Occipital lobe (tissue), 2 donors: ENCODE results near the gene IRAK1. TPM values are rescaled to one million over a fixed set of nuclear protein-coding genes. Genes with fewer than 3 reads are reported as not detected.
A peak's percentile ranks its signal among the peaks of the same experiment; 100 is the strongest.

Source experiments
- DNase-seq: peaks from one replicate; lab custom pipeline; 2025; lab: John Stamatoyannopoulos, UW
- total RNA-seq: library from RNA; depleted of rRNA; stranded (reverse); fragments of >200 nt; gene quantifications from one replicate; pipeline ENCODE4 v1.2.3, GENCODE V29; 2014

The IRAK1 gene
- total RNA-seq, 1 donor from 2014 or later = 8.7 TPM

GRCh38 chrX:154020536-154021115 lies 924 bp upstream of the IRAK1 start:
- no peak for DNase-seq

- no peak for DNase-seq
Measured at GRCh38 chrX:154019061-154019621, 561 bp downstream of the IRAK1 start.

- DNase-seq = no peak
Measured at GRCh38 chrX:154018518-154019060, 1.1 kb downstream of the IRAK1 start.

- DNase-seq = no peak
Measured at GRCh38 chrX:154017766-154018517, 1.8 kb downstream of the IRAK1 start.

GRCh38 chrX:154016366-154017076 lies 3.2 kb downstream of the IRAK1 start:
- no peak for DNase-seq

GRCh38 chrX:154015581-154016264 lies 4.0 kb downstream of the IRAK1 start:
- no peak for DNase-seq

- DNase-seq = no peak
Measured at GRCh38 chrX:154014429-154015380, 5.0 kb downstream of the IRAK1 start.

- DNase-seq = no peak
Measured at GRCh38 chrX:154013614-154014360, 5.9 kb downstream of the IRAK1 start.

- DNase-seq = no peak
Measured at GRCh38 chrX:154013001-154013421, 6.7 kb downstream of the IRAK1 start.

GRCh38 chrX:154012336-154012991 lies 7.2 kb downstream of the IRAK1 start:
- DNase-seq = no peak

- DNase-seq = no peak
Measured at GRCh38 chrX:154011376-154012335, 8.0 kb downstream of the IRAK1 start.

- no peak for DNase-seq
Measured at GRCh38 chrX:154010330-154011087, 9.2 kb downstream of the IRAK1 start.

GRCh38 chrX:154008521-154008920 lies 11.2 kb downstream of the IRAK1 start:
- no peak for DNase-seq

- DNase-seq = no peak
Measured at GRCh38 chrX:154006947-154007346, 12.8 kb downstream of the IRAK1 start.

- DNase-seq = no peak
Measured at GRCh38 chrX:154004315-154004714, 15.4 kb downstream of the IRAK1 start.

GRCh38 chrX:154002215-154002719 lies 17.4 kb downstream of the IRAK1 start:
- peak; percentile 49 for DNase-seq

- DNase-seq = no peak
Measured at GRCh38 chrX:154000051-154000450, 19.7 kb downstream of the IRAK1 start.
